ENCODE results near the gene PIM1.

Gene PIM1

DNA sequence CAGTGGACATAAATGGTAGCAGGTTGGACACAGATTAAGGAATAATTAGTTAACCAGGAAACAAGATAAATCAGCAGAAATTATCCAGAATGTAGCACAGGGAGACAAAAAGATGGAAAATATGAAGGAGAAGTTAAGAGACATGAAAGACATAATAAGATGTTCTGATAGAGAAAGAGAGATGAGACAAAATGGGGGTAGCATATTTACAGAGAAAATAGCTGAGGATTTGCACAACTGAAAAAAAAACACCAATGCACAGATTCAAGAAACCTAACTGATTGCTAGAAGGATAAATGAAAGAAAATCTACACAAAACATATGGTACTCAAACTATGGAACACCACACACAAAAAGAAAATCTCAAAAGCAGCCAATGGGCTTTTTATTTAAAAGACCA is 53.0 kb downstream of the PIM1 start:
- no peak for DNase-seq (ENCODE audit: low read depth)

Measured in ELR (cell line).